ENCODE results near the gene CCDC92. TPM values are rescaled to one million over a fixed set of nuclear protein-coding genes. Genes with fewer than 3 reads are reported as not detected.
A peak's percentile ranks its signal among the peaks of the same experiment; 100 is the strongest.

Gene CCDC92
- polyA plus RNA-seq, 1 experiment: 52.2 TPM

GRCh38 chr12:123897221-123897620, 75.4 kb downstream of the CCDC92 start:
- H3K4me3 ChIP-seq (ENCODE audit: low read depth, low read length): no peak overlapping the region
- peak; percentile 55 for DNase-seq (ENCODE audit: low read depth, low spot score)
- CTCF ChIA-PET: interaction anchor here (0.6 kb wide), 1 partner anchor 280 kb away, joined by 3 read pairs; no protein-coding TSS in a partner anchor
- H3K9me3 ChIP-seq (ENCODE audit: control insufficient read depth, insufficient read depth, low read length): peaks cover 7% of the 10 kb centered on the region
- no peak overlapping the region for H3K27ac ChIP-seq (ENCODE audit: low read depth, low read length)
- POLR2A ChIA-PET: no interaction called here
- TF ChIP-seq CTCF (IDR thresholded peaks at IDR 0.05; ENCODE audit: low read depth, low read length): no peak
- H3K27me3 ChIP-seq (ENCODE audit: control insufficient read depth, insufficient read depth, low read length): peaks cover 5% of the 10 kb centered on the region

GRCh38 chr12:123896767-123897166, 75.9 kb downstream of the CCDC92 start:
- DNase-seq (ENCODE audit: low read depth, low spot score): peak; percentile 33
- no peak for TF ChIP-seq CTCF (IDR thresholded peaks at IDR 0.05; ENCODE audit: low read depth, low read length)
- POLR2A ChIA-PET: no interaction called here
- CTCF ChIA-PET: interaction anchor here (1.0 kb wide), 1 partner anchor 9 kb away, joined by 6 read pairs; no protein-coding TSS in a partner anchor
- Histone ChIP-seq H3K9me3 (ENCODE audit: control insufficient read depth, insufficient read depth, low read length) (peaks cover 7% of the 10 kb centered on the region), H3K27ac (ENCODE audit: low read depth, low read length) (no peak overlapping the region), H3K4me3 (ENCODE audit: low read depth, low read length) (no peak overlapping the region), H3K27me3 (ENCODE audit: control insufficient read depth, insufficient read depth, low read length) (peaks cover 5% of the 10 kb centered on the region)

DNA sequence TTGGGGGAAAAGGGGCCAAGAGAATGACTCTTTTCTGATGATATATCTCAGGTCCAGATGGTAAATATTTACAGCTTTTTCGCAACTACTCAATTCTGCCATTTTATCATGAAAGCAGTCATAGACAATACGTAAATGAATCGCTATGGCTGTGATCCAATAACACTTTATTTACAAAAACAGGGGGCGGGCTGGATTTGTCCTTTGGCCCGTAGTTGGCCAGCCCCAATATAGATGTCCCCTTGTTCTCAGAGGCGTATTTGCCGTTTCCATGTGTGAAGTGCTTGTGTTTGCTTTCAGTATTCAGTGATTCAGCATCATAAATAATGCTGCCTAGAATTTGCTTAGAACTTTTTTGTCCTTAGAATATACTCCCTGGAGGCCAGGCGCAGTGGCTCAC, 77.2 kb downstream of the CCDC92 start:
- peaks cover 4% of the 10 kb centered on the region for H3K9me3 ChIP-seq (ENCODE audit: control insufficient read depth, insufficient read depth, low read length)
- H3K4me3 ChIP-seq (ENCODE audit: low read depth, low read length): no peak overlapping the region
- peaks cover 7% of the 10 kb centered on the region for H3K27me3 ChIP-seq (ENCODE audit: control insufficient read depth, insufficient read depth, low read length)
- DNase-seq (ENCODE audit: low read depth, low spot score): no peak
- ChIA-PET POLR2A (no interaction called here), CTCF (interaction anchor here (0.6 to 1.1 kb wide), 2 partner anchors 10 to 76 kb away, joined by 3 read pairs; no protein-coding TSS in a partner anchor)
- no peak for TF ChIP-seq CTCF (IDR thresholded peaks at IDR 0.05; ENCODE audit: low read depth, low read length)
- H3K27ac ChIP-seq (ENCODE audit: low read depth, low read length): no peak overlapping the region

DNA sequence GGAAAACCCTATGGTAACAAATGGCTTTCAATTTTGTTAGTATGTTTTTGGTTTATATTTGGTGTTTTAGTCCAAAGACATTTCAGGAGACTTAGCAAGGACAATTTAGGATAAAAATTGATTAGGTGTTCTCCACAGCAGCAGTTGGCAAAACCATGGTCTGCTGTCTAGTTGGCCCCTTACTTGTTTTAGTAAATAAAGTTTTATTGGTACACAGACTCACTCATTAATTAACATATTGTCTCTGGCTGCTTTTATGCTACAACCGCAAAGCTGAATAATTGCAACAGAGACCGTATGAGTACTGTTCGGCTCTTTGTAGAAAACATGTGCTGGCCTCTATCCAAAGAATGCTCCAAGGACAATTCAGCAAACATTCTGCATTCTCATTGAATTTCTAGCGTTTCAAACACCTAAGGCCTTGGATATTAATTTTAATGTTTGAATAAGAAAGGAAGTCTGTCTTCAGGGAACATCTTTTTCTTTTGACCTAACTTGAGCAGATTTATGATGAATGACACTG, 77.7 kb downstream of the CCDC92 start:
- Histone ChIP-seq H3K9me3 (ENCODE audit: control insufficient read depth, insufficient read depth, low read length) (peaks cover 4% of the 10 kb centered on the region), H3K27me3 (ENCODE audit: control insufficient read depth, insufficient read depth, low read length) (peaks cover 10% of the 10 kb centered on the region), H3K4me3 (ENCODE audit: low read depth, low read length) (no peak overlapping the region), H3K27ac (ENCODE audit: low read depth, low read length) (no peak overlapping the region)
- no peak for TF ChIP-seq CTCF (IDR thresholded peaks at IDR 0.05; ENCODE audit: low read depth, low read length)
- CTCF ChIA-PET: interaction anchor here (1.1 kb wide), 1 partner anchor 10 kb away, joined by 3 read pairs; no protein-coding TSS in a partner anchor
- no peak for DNase-seq (ENCODE audit: low read depth, low spot score)
- POLR2A ChIA-PET: no interaction called here

GRCh38 chr12:123893276-123893675, 79.4 kb downstream of the CCDC92 start:
- peaks cover 25% of the 10 kb centered on the region for H3K27me3 ChIP-seq (ENCODE audit: control insufficient read depth, insufficient read depth, low read length)
- H3K4me3 ChIP-seq (ENCODE audit: low read depth, low read length): no peak overlapping the region
- H3K9me3 ChIP-seq (ENCODE audit: control insufficient read depth, insufficient read depth, low read length): no peaks in the 10 kb centered on the region
- DNase-seq (ENCODE audit: low read depth, low spot score): no peak
- no peak for TF ChIP-seq CTCF (IDR thresholded peaks at IDR 0.05; ENCODE audit: low read depth, low read length)
- POLR2A ChIA-PET: no interaction called here
- CTCF ChIA-PET: no interaction called here
- H3K27ac ChIP-seq (ENCODE audit: low read depth, low read length): no peak overlapping the region

Data from AG04450 (cell line).